CD1c-positive myeloid dendritic cell (primary cell): ENCODE measurements around the gene GGCX.
A peak's percentile ranks its signal among the peaks of the same experiment; 100 is the strongest.
"Not testable (repeated sequence)": the region's sequence is repeated elsewhere in the genome, so short reads cannot be mapped to it uniquely, and the experiment has no call there.

Source experiments
- DNase-seq: peaks from one replicate; pipeline ENCODE4 v3.0.0-alpha.2; 2016; ENCODE audit errors: extremely low spot score

Gene GGCX

GRCh38 chr2:85561280-85562212 lies at the start of gene GGCX:
Gene GGCX, minus strand, starts transcription at chr2:85561493. Its CDS starts 65 bp downstream, at chr2:85561428.
- DNase-seq, result peak; percentile 97

GRCh38 chr2:85607268-85608215 lies 46.2 kb upstream of the GGCX start:
- DNase-seq, result no peak

GRCh38 chr2:85606116-85606455 lies 44.8 kb upstream of the GGCX start:
- no peak for DNase-seq

GRCh38 chr2:85605406-85606115 lies 44.3 kb upstream of the GGCX start:
- no peak for DNase-seq

GRCh38 chr2:85604568-85605339 lies 43.5 kb upstream of the GGCX start:
- DNase-seq, result no peak

GRCh38 chr2:85604133-85604444 lies 42.8 kb upstream of the GGCX start:
- not testable (repeated sequence) for DNase-seq

- DNase-seq, result peak; percentile 98
Measured at GRCh38 chr2:85602476-85603234, 41.4 kb upstream of the GGCX start, which contains the start of gene TMEM150A. Gene TMEM150A, minus strand, starts transcription at chr2:85602698. Its CDS starts 750 bp downstream, at chr2:85601948.

- peak; percentile 59 for DNase-seq
Measured at GRCh38 chr2:85601771-85602475, 40.6 kb upstream of the GGCX start.

GRCh38 chr2:85600951-85601770 lies 39.9 kb upstream of the GGCX start:
- no peak for DNase-seq

GRCh38 chr2:85600235-85600575 lies 38.9 kb upstream of the GGCX start:
- DNase-seq, result no peak

GRCh38 chr2:85599468-85600234 lies 38.4 kb upstream of the GGCX start:
- no peak for DNase-seq

GRCh38 chr2:85598594-85599340 lies 37.5 kb upstream of the GGCX start:
- no peak for DNase-seq

- DNase-seq, result no peak
Measured at GRCh38 chr2:85597241-85597640, 35.9 kb upstream of the GGCX start.

- no peak for DNase-seq
Measured at GRCh38 chr2:85596486-85597143, 35.3 kb upstream of the GGCX start.

GRCh38 chr2:85596026-85596333 lies 34.7 kb upstream of the GGCX start:
- DNase-seq, result peak; percentile 4

GRCh38 chr2:85595301-85596025 lies 34.2 kb upstream of the GGCX start, which contains the start of gene RNF181:
Gene RNF181, plus strand, starts transcription at chr2:85595745. Its CDS starts 19 bp downstream, at chr2:85595764.
- peak; percentile 99 for DNase-seq
